ENCODE data around the gene ELAVL3. TPM values are rescaled to one million over a fixed set of nuclear protein-coding genes. Genes with fewer than 3 reads are reported as not detected.
"Not testable (repeated sequence)": the region's sequence is repeated elsewhere in the genome, so short reads cannot be mapped to it uniquely, and the experiment has no call there.

Gene ELAVL3
- polyA plus RNA-seq, 1 donor from 2014 or later = 38.7 TPM

DNA sequence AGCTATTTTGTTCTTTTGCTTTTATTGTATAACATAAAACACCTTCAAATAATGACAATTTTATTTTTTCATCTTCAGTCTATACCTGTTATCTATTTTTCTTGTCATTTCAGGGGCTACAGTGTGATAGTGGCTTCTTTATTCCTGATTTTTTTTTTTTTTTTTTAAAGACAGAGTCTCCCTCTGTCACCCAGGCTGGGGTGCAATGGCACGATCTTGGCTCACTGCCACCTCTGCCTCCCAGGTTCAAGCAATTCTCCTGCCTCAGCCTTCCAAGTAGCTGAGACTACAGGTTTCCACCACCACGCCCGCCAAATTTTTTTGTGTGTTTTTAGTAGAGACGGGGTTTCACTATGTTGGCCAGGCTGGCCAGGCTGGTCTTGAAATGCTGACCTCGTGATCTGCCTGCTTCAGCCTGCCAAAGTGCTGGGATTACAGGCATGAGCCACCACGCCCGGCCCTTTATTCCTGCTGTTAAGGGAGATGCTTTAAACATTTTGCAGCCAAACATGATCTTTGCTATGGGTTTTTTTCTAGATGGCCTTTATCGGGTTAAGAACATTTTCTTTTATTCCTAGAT is 12.5 kb downstream of the ELAVL3 start:
- not testable (repeated sequence) for H3K9ac ChIP-seq (ENCODE audit: low read length); H3K4me3 ChIP-seq (ENCODE audit: low read length); H3K27ac ChIP-seq (ENCODE audit: low read length); H2AFZ ChIP-seq (ENCODE audit: low read depth, low read length); H3K4me2 ChIP-seq (ENCODE audit: low read length); H3K9me3 ChIP-seq (ENCODE audit: low read length); H3K27me3 ChIP-seq (ENCODE audit: insufficient read depth, low read depth, low read length); H3F3A ChIP-seq (ENCODE audit: insufficient read depth, low read length, poor library complexity, severe bottlenecking); H3K9me2 ChIP-seq (ENCODE audit: insufficient read depth, low read length); H4K20me1 ChIP-seq (ENCODE audit: insufficient read depth); H3K36me3 ChIP-seq (ENCODE audit: insufficient read depth, low read length)
- peaks cover 19% of the 10 kb centered on the region for H3K79me2 ChIP-seq (replicated peaks; ENCODE audit: insufficient read depth, low read length)

- no peaks in the 10 kb centered on the region for H4K20me1 ChIP-seq (ENCODE audit: insufficient read depth)
- H2AFZ ChIP-seq (ENCODE audit: low read depth, low read length) = no peak overlapping the region
- no peaks in the 10 kb centered on the region for H3F3A ChIP-seq (ENCODE audit: insufficient read depth, low read length, poor library complexity, severe bottlenecking)
- no peaks in the 10 kb centered on the region for H3K27me3 ChIP-seq (ENCODE audit: insufficient read depth, low read depth, low read length)
- H3K4me2 ChIP-seq (ENCODE audit: low read length) = no peak overlapping the region
- H3K9me2 ChIP-seq (ENCODE audit: insufficient read depth, low read length) = no peaks in the 10 kb centered on the region
- H3K4me3 ChIP-seq (ENCODE audit: low read length) = no peak overlapping the region
- H3K9ac ChIP-seq (ENCODE audit: low read length) = no peak overlapping the region
- H3K36me3 ChIP-seq (ENCODE audit: insufficient read depth, low read length) = no peaks in the 10 kb centered on the region
- H3K79me2 ChIP-seq (replicated peaks; ENCODE audit: insufficient read depth, low read length) = peaks cover 13% of the 10 kb centered on the region
- H3K27ac ChIP-seq (ENCODE audit: low read length) = no peak overlapping the region
- H3K9me3 ChIP-seq (ENCODE audit: low read length) = no peaks in the 10 kb centered on the region
- TF ChIP-seq MXI1 (conservative IDR thresholded peaks at IDR 0.05; ENCODE audit: poor library complexity, severe bottlenecking) (no peak), EP300 (conservative IDR thresholded peaks at IDR 0.05; ENCODE audit: poor library complexity, severe bottlenecking) (no peak), REST (IDR thresholded peaks at IDR 0.05; ENCODE audit: borderline replicate concordance) (no peak), SMC3 (conservative IDR thresholded peaks at IDR 0.05; ENCODE audit: poor library complexity) (no peak), RAD21 (conservative IDR thresholded peaks at IDR 0.05) (no peak), EZH2 (IDR thresholded peaks at IDR 0.05; ENCODE audit: borderline replicate concordance, insufficient read depth, low read length, poor library complexity, severe bottlenecking) (no peak), TAF1 (IDR thresholded peaks at IDR 0.05; ENCODE audit: low read depth) (no peak), POLR2AphosphoS5 (IDR thresholded peaks at IDR 0.05) (no peak)
- TF ChIP-seq, protein P1, sequence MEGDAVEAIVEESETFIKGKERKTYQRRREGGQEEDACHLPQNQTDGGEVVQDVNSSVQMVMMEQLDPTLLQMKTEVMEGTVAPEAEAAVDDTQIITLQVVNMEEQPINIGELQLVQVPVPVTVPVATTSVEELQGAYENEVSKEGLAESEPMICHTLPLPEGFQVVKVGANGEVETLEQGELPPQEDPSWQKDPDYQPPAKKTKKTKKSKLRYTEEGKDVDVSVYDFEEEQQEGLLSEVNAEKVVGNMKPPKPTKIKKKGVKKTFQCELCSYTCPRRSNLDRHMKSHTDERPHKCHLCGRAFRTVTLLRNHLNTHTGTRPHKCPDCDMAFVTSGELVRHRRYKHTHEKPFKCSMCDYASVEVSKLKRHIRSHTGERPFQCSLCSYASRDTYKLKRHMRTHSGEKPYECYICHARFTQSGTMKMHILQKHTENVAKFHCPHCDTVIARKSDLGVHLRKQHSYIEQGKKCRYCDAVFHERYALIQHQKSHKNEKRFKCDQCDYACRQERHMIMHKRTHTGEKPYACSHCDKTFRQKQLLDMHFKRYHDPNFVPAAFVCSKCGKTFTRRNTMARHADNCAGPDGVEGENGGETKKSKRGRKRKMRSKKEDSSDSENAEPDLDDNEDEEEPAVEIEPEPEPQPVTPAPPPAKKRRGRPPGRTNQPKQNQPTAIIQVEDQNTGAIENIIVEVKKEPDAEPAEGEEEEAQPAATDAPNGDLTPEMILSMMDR (IDR thresholded peaks at IDR 0.05; ENCODE audit: poor library complexity, severe bottlenecking) = no peak
Measured at GRCh38 chr19:11465600-11465999, 15.2 kb downstream of the ELAVL3 start.
